Measurements from ENCODE around the gene CPLX1.

The CPLX1 gene

GRCh38 chr4:749698-750666 is 75.9 kb downstream of the CPLX1 start:
- Histone ChIP-seq H3K79me2 (ENCODE audit: control insufficient read depth, insufficient read depth, low read length, unreplicated experiment) (peaks cover 13% of the 10 kb centered on the region), H2AFZ (ENCODE audit: low read length, unreplicated experiment) (no peak overlapping the region), H3K4me3 (ENCODE audit: low read depth, low read length) (peak overlapping the region; percentile 13; the same call in 1 of the 2 replicates), H3K27ac (ENCODE audit: low read depth, low read length) (peak overlapping the region; percentile 88), H3K36me3 (ENCODE audit: insufficient read depth, low read length) (peaks cover 23% of the 10 kb centered on the region), H3K27me3 (ENCODE audit: insufficient read depth, low read length) (no peaks in the 10 kb centered on the region), H3K4me1 (ENCODE audit: control insufficient read depth, insufficient read depth, low read length, unreplicated experiment) (peaks cover 32% of the 10 kb centered on the region)

GRCh38 chr4:748461-748860 is 77.5 kb downstream of the CPLX1 start:
- Histone ChIP-seq H3K79me2 (ENCODE audit: control insufficient read depth, insufficient read depth, low read length, unreplicated experiment) (peaks cover 13% of the 10 kb centered on the region), H2AFZ (ENCODE audit: low read length, unreplicated experiment) (no peak overlapping the region), H3K4me1 (ENCODE audit: control insufficient read depth, insufficient read depth, low read length, unreplicated experiment) (peaks cover 42% of the 10 kb centered on the region), H3K27ac (ENCODE audit: low read depth, low read length) (peak overlapping the region; percentile 88; the same call in 1 of the 2 replicates), H3K36me3 (ENCODE audit: insufficient read depth, low read length) (peaks cover 19% of the 10 kb centered on the region), H3K27me3 (ENCODE audit: insufficient read depth, low read length) (no peaks in the 10 kb centered on the region), H3K4me3 (ENCODE audit: low read depth, low read length) (no peak overlapping the region)

GRCh38 chr4:747546-748170 is 78.3 kb downstream of the CPLX1 start:
- Histone ChIP-seq H3K36me3 (ENCODE audit: insufficient read depth, low read length) (peaks cover 14% of the 10 kb centered on the region), H3K79me2 (ENCODE audit: control insufficient read depth, insufficient read depth, low read length, unreplicated experiment) (peaks cover 11% of the 10 kb centered on the region), H3K27me3 (ENCODE audit: insufficient read depth, low read length) (no peaks in the 10 kb centered on the region), H3K4me1 (ENCODE audit: control insufficient read depth, insufficient read depth, low read length, unreplicated experiment) (peaks cover 46% of the 10 kb centered on the region), H2AFZ (ENCODE audit: low read length, unreplicated experiment) (no peak overlapping the region), H3K4me3 (ENCODE audit: low read depth, low read length) (no peak overlapping the region), H3K27ac (ENCODE audit: low read depth, low read length) (no peak overlapping the region)

DNA sequence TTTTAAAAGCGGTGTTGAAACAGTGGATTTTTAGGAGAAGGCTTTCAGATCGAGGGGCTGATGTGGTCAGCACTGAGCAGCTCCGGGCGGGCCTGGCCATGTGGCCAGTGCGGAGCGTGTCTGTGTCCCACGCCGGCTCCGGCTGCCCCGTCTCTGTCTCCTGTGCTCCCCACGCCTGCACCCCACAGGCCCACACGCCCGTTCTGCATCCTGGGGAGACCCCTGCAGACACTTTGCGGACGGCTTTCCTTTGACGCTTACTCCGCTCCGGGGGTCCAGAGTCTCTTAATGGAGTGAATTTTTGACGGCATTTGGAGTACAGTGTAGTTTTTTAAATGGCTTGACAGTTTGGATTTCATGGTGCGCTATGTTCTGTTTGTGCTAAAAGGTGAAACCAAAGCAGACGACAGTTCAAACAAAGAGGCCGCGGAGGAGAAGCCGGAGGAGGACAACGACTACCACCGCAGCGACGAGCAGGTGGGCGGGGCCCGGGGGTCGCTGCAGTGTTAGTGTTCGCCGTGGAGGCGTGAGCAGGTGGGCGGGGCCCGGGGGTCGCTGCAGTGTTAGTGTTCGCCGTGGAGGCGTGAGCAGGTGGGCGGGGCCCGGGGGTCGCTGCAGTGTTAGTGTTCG is 81.6 kb downstream of the CPLX1 start:
- H3K79me2 ChIP-seq (ENCODE audit: control insufficient read depth, insufficient read depth, low read length, unreplicated experiment), result no peaks in the 10 kb centered on the region
- no peaks in the 10 kb centered on the region for H3K27me3 ChIP-seq (ENCODE audit: insufficient read depth, low read length)
- peaks cover 13% of the 10 kb centered on the region for H3K36me3 ChIP-seq (ENCODE audit: insufficient read depth, low read length)
- H2AFZ ChIP-seq (ENCODE audit: low read length, unreplicated experiment), result no peak overlapping the region
- H3K27ac ChIP-seq (ENCODE audit: low read depth, low read length), result peak overlapping the region; percentile 72
- H3K4me1 ChIP-seq (ENCODE audit: control insufficient read depth, insufficient read depth, low read length, unreplicated experiment), result peaks cover 18% of the 10 kb centered on the region
- H3K4me3 ChIP-seq (ENCODE audit: low read depth, low read length), result no peak overlapping the region

- peak overlapping the region; percentile 72 for H3K27ac ChIP-seq (ENCODE audit: low read depth, low read length)
- H2AFZ ChIP-seq (ENCODE audit: low read length, unreplicated experiment), result no peak overlapping the region
- peaks cover 9% of the 10 kb centered on the region for H3K36me3 ChIP-seq (ENCODE audit: insufficient read depth, low read length)
- H3K27me3 ChIP-seq (ENCODE audit: insufficient read depth, low read length), result no peaks in the 10 kb centered on the region
- no peaks in the 10 kb centered on the region for H3K79me2 ChIP-seq (ENCODE audit: control insufficient read depth, insufficient read depth, low read length, unreplicated experiment)
- no peak overlapping the region for H3K4me3 ChIP-seq (ENCODE audit: low read depth, low read length)
- H3K4me1 ChIP-seq (ENCODE audit: control insufficient read depth, insufficient read depth, low read length, unreplicated experiment), result peaks cover 15% of the 10 kb centered on the region
Observed at GRCh38 chr4:743463-744211, 82.3 kb downstream of the CPLX1 start.

GRCh38 chr4:742742-743311 is 83.1 kb downstream of the CPLX1 start:
- Histone ChIP-seq H2AFZ (ENCODE audit: low read length, unreplicated experiment) (no peak overlapping the region), H3K4me3 (ENCODE audit: low read depth, low read length) (no peak overlapping the region), H3K79me2 (ENCODE audit: control insufficient read depth, insufficient read depth, low read length, unreplicated experiment) (no peaks in the 10 kb centered on the region), H3K27ac (ENCODE audit: low read depth, low read length) (no peak overlapping the region), H3K36me3 (ENCODE audit: insufficient read depth, low read length) (peaks cover 7% of the 10 kb centered on the region; the same call in 1 of the 2 replicates), H3K27me3 (ENCODE audit: insufficient read depth, low read length) (no peaks in the 10 kb centered on the region), H3K4me1 (ENCODE audit: control insufficient read depth, insufficient read depth, low read length, unreplicated experiment) (peaks cover 15% of the 10 kb centered on the region)

DNA sequence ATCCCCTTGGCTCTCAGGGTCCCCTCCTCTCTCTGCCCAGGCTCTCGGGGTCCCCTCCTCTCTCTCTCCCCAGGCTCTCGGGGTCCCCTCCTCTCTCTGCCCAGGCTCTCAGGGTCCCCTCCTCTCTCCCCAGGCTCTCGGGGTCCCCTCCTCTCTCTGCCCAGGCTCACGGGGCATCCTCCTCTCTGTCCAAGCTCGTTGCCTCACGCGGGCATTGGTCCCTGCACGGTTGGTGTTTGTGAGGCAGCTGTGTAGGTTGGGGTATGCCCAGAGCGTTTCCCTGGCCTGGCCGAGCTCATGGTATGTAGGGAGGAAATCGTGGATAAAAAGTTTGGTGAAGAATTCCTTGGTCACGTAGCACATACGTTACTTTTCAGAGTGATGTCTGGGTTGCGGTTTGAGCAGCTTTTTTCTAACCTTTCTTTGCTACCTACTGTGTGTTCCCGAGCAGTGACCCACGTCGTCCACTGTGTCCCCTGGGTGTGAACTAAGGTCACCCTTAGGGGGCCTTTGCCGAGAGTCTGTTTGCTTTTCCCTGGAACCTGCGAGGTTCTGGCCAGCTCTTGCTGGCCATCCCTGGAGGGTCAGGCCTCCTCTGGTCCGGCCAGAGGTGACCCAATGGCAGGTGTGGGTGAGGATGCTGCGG is 83.7 kb downstream of the CPLX1 start:
- H3K4me1 ChIP-seq (ENCODE audit: control insufficient read depth, insufficient read depth, low read length, unreplicated experiment), result peaks cover 15% of the 10 kb centered on the region
- H3K79me2 ChIP-seq (ENCODE audit: control insufficient read depth, insufficient read depth, low read length, unreplicated experiment), result no peaks in the 10 kb centered on the region
- 0 out of 2 replicates have a peak, but pooled peaks cover 8% of the 10 kb centered on the region for H3K36me3 ChIP-seq (ENCODE audit: insufficient read depth, low read length)
- no peak overlapping the region for H2AFZ ChIP-seq (ENCODE audit: low read length, unreplicated experiment)
- H3K27me3 ChIP-seq (ENCODE audit: insufficient read depth, low read length), result no peaks in the 10 kb centered on the region
- H3K27ac ChIP-seq (ENCODE audit: low read depth, low read length), result no peak overlapping the region
- no peak overlapping the region for H3K4me3 ChIP-seq (ENCODE audit: low read depth, low read length)

DNA sequence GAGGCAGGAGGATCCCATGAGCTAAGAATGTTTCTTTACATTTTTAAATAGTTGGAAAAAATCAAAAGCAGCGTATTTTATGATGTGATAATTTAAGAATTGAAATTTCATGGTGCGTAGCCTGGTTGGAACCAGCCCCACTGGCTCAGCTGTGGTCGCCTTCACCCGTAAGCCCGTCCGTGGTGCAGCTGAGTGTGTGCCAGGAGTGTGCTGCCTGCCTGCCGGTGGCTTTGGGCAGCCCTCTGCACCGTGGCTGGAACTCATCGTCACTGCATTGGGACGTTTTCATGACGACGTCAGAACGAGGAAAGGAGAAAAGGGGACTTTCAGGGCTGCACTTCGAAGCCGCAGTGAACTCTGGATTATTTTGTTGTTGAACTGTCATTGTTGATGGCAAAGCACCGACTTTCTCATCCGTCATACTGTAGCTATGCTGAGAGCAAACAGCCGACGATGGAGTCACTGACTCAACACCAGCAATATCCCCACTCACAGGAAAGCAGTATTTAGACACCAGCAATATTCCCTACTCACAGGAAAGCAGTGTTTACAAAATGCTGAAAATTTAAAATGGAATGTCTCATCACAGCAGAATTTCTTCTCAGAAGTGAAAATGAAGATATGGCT is 85.2 kb downstream of the CPLX1 start:
- H3K36me3 ChIP-seq (ENCODE audit: insufficient read depth, low read length), result 0 out of 2 replicates have a peak, but pooled peaks cover 8% of the 10 kb centered on the region
- peaks cover 15% of the 10 kb centered on the region for H3K4me1 ChIP-seq (ENCODE audit: control insufficient read depth, insufficient read depth, low read length, unreplicated experiment)
- no peaks in the 10 kb centered on the region for H3K27me3 ChIP-seq (ENCODE audit: insufficient read depth, low read length)
- no peak overlapping the region for H2AFZ ChIP-seq (ENCODE audit: low read length, unreplicated experiment)
- no peaks in the 10 kb centered on the region for H3K79me2 ChIP-seq (ENCODE audit: control insufficient read depth, insufficient read depth, low read length, unreplicated experiment)
- H3K27ac ChIP-seq (ENCODE audit: low read depth, low read length), result no peak overlapping the region
- H3K4me3 ChIP-seq (ENCODE audit: low read depth, low read length), result no peak overlapping the region

GRCh38 chr4:740011-740410 is 85.9 kb downstream of the CPLX1 start:
- Histone ChIP-seq H3K27me3 (ENCODE audit: insufficient read depth, low read length) (no peaks in the 10 kb centered on the region), H2AFZ (ENCODE audit: low read length, unreplicated experiment) (no peak overlapping the region), H3K4me3 (ENCODE audit: low read depth, low read length) (no peak overlapping the region), H3K4me1 (ENCODE audit: control insufficient read depth, insufficient read depth, low read length, unreplicated experiment) (peaks cover 15% of the 10 kb centered on the region), H3K36me3 (ENCODE audit: insufficient read depth, low read length) (0 out of 2 replicates have a peak, but pooled peaks cover 8% of the 10 kb centered on the region), H3K27ac (ENCODE audit: low read depth, low read length) (no peak overlapping the region), H3K79me2 (ENCODE audit: control insufficient read depth, insufficient read depth, low read length, unreplicated experiment) (no peaks in the 10 kb centered on the region)
